Karpas-422 (cell line): ENCODE results near the gene KRTAP4-12. TPM values are rescaled to one million over a fixed set of nuclear protein-coding genes. Genes with fewer than 3 reads are reported as not detected.
"Not testable (repeated sequence)": the region's sequence is repeated elsewhere in the genome, so short reads cannot be mapped to it uniquely, and the experiment has no call there.

Experiments used
- DNase-seq: peaks from one replicate; pipeline ENCODE4 v3.0.0-alpha.2; 2015
- H2AFZ ChIP-seq: fragments of 200-600 bp; sonication (generic); 2 replicates; pipeline ENCODE4 v1.6.1; 2014; ENCODE audit warnings: antibody characterized with exemption, low read length, mixed read lengths
- H3K27ac ChIP-seq: fragments of 200-600 bp; sonication (generic); 2 replicates; pipeline ENCODE4 v1.5.1; 2014; ENCODE audit warnings: mild to moderate bottlenecking, low read length, moderate library complexity
- H3K27me3 ChIP-seq: fragments of 200-600 bp; sonication (generic); 2 replicates; pipeline ENCODE4 v1.6.1; 2014; ENCODE audit warnings: low read length, mixed read lengths
- H3K36me3 ChIP-seq: fragments of 200-600 bp; sonication (generic); 2 replicates; pipeline ENCODE4 v1.6.1; 2014; ENCODE audit warnings: low read length, mixed read lengths; ENCODE audit not compliant: insufficient read depth
- H3K4me1 ChIP-seq: fragments of 200-600 bp; sonication (generic); 2 replicates; pipeline ENCODE4 v1.6.1; 2014; ENCODE audit warnings: mild to moderate bottlenecking, low read length, mixed read lengths
- H3K4me2 ChIP-seq: fragments of 200-600 bp; sonication (generic); 2 replicates; pipeline ENCODE4 v1.6.1; 2014; ENCODE audit warnings: low read length, low read depth, mild to moderate bottlenecking; ENCODE audit not compliant: poor library complexity, severe bottlenecking
- H3K4me3 ChIP-seq: fragments of 200-600 bp; sonication (generic); 2 replicates; pipeline ENCODE4 v1.5.1; 2014; ENCODE audit warnings: mild to moderate bottlenecking, antibody characterized with exemption, low read length, mixed read lengths
- H3K79me2 ChIP-seq: fragments of 200-600 bp; sonication (generic); 2 replicates; pipeline ENCODE4 v1.6.1; 2014; ENCODE audit warnings: mild to moderate bottlenecking, low read length, mixed read lengths
- H3K9ac ChIP-seq: fragments of 200-600 bp; sonication (generic); 2 replicates; pipeline ENCODE4 v1.6.0; 2014; ENCODE audit warnings: low read length
- H3K9me2 ChIP-seq: fragments of 200-600 bp; sonication (generic), shearing (Covaris generic); replicated peaks from 2 replicates; pipeline ENCODE4 v1.6.0; 2014; ENCODE audit warnings: mild to moderate bottlenecking, low read length, moderate library complexity; ENCODE audit not compliant: insufficient read depth
- H3K9me3 ChIP-seq: fragments of 300-700, 200-600 bp; sonication (generic); 2 replicates; pipeline ENCODE4 v1.6.1; 2014; ENCODE audit warnings: low read length, mixed read lengths
- H4K20me1 ChIP-seq: fragments of 200-600 bp; sonication (generic); 2 replicates; pipeline ENCODE4 v1.6.1; 2014; ENCODE audit warnings: mild to moderate bottlenecking, antibody characterized with exemption, low read length, low read depth; ENCODE audit not compliant: insufficient read depth
- total RNA-seq: library from RNA; depleted of rRNA; stranded (reverse); fragments of >200 nt; shearing (Covaris generic); gene quantifications from 2 replicates; pipeline ENCODE4 v1.2.3, GENCODE V29; 2014; ENCODE audit warnings: low replicate concordance; rRNA removed

Gene KRTAP4-12
- total RNA-seq, 1 experiment from 2014 or later = not detected

GRCh38 chr17:41088760-41089352, 35.1 kb downstream of the KRTAP4-12 start:
- H3K4me2 ChIP-seq, H4K20me1 ChIP-seq, DNase-seq, H3K27ac ChIP-seq, H3K27me3 ChIP-seq, H3K4me3 ChIP-seq, H3K4me1 ChIP-seq, H3K9me3 ChIP-seq, H3K9ac ChIP-seq, H3K9me2 ChIP-seq, H3K36me3 ChIP-seq, H2AFZ ChIP-seq, H3K79me2 ChIP-seq: not testable (repeated sequence)

DNA sequence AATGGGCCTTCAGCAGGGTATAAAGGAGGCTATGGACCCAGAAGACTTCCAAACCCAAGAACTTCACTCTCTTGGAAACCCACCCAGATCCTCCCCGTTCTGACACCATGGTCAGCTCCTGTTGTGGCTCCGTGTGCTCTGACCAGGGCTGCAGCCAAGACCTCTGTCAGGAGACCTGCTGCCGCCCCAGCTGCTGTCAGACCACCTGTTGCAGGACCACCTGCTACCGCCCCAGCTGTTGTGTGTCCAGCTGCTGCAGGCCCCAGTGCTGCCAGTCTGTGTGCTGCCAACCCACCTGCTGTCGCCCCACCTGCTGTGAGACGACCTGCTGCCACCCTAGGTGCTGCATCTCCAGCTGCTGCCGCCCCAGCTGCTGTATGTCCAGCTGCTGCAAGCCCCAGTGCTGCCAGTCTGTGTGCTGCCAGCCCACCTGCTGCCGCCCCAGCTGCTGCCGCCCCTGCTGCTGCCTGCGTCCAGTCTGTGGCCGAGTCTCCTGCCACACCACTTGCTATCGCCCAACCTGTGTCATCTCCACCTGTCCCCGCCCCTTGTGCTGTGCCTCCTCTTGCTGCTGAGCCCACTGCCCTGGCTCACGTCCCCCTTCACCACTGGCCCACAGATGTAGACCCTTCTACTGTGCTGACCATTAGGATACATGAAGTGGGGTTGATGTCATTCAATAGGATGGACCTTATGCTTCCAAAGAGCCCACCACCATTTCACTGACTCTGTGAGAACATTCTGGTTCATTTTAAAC, 39.7 kb downstream of the KRTAP4-12 start, which contains the start of gene KRTAP4-7:
TSS of gene KRTAP4-7 (plus strand) at position 51 of the 757 bp plus-strand sequence. CDS start at position 108, 57 bp downstream.
- H3K36me3 ChIP-seq, H3K4me2 ChIP-seq, H3K27me3 ChIP-seq, H3K9me2 ChIP-seq, H3K9ac ChIP-seq, H3K27ac ChIP-seq, H3K79me2 ChIP-seq, H4K20me1 ChIP-seq, DNase-seq, H3K4me3 ChIP-seq, H3K4me1 ChIP-seq, H3K9me3 ChIP-seq, H2AFZ ChIP-seq: not testable (repeated sequence)

DNA sequence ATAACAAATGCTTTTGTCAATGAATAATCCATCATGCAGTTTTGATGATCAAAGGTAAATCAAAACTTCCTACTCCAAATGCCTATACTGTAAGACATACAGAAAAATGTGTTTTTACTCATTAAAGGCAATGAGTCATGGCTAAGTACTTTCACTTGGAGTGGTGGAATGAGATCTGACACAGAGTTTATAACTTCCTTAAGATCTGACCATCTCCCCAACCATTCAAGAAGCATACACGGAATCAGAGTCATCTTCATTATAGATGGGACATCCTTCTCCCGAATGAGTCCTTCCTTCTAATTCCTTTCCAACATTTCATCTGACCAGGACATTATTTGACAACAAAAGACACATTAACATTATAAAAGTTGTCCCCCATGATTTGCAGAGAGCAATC, 40.6 kb downstream of the KRTAP4-12 start:
- not testable (repeated sequence) for H3K9me3 ChIP-seq, H4K20me1 ChIP-seq, H3K4me2 ChIP-seq, H2AFZ ChIP-seq, H3K27me3 ChIP-seq, H3K36me3 ChIP-seq, H3K4me3 ChIP-seq, H3K79me2 ChIP-seq, H3K4me1 ChIP-seq, H3K9ac ChIP-seq, DNase-seq, H3K27ac ChIP-seq, H3K9me2 ChIP-seq

- H3K9ac ChIP-seq = no peak overlapping the region
- no peaks in the 10 kb centered on the region for H3K27me3 ChIP-seq
- no peak overlapping the region for H3K27ac ChIP-seq
- no peak overlapping the region for H3K4me2 ChIP-seq
- no peaks in the 10 kb centered on the region for H3K4me1 ChIP-seq
- no peaks in the 10 kb centered on the region for H3K9me3 ChIP-seq
- H3K4me3 ChIP-seq = no peak overlapping the region
- H3K79me2 ChIP-seq = no peaks in the 10 kb centered on the region
- no peaks in the 10 kb centered on the region for H3K36me3 ChIP-seq
- no peaks in the 10 kb centered on the region for H4K20me1 ChIP-seq
- H2AFZ ChIP-seq = no peak overlapping the region
- DNase-seq = no peak
- H3K9me2 ChIP-seq = no peaks in the 10 kb centered on the region
Measured at GRCh38 chr17:41082626-41083025, 41.4 kb downstream of the KRTAP4-12 start.

DNA sequence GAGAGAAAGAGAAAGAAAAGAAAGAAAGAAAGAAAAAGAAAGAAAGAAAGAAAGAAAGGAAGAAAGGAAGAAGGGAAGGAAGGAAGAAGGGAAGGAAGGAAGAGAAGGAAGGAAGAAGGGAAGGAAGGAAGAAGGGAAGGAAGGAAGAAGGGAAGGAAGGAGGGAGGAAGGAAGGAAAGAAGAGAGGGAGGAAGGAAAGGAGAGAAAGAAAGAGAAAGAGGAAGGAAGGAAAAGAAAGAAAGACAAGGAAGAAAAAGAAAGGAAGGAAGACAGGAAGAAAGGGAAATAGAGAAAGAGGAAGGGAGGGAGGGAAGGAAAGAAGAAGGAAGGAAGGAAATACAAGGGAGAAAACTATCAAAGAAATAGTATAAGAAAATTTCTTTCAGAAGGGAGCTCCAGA, 47.2 kb downstream of the KRTAP4-12 start:
- no peak for DNase-seq
- H3K4me2 ChIP-seq = no peak overlapping the region
- H4K20me1 ChIP-seq = no peaks in the 10 kb centered on the region
- H3K9ac ChIP-seq = no peak overlapping the region
- no peaks in the 10 kb centered on the region for H3K9me3 ChIP-seq
- H3K4me1 ChIP-seq = no peaks in the 10 kb centered on the region
- no peak overlapping the region for H3K27ac ChIP-seq
- no peaks in the 10 kb centered on the region for H3K36me3 ChIP-seq
- H3K4me3 ChIP-seq = no peak overlapping the region
- H3K27me3 ChIP-seq = no peaks in the 10 kb centered on the region
- H3K9me2 ChIP-seq = no peaks in the 10 kb centered on the region
- H2AFZ ChIP-seq = no peak overlapping the region
- no peaks in the 10 kb centered on the region for H3K79me2 ChIP-seq

- Histone ChIP-seq H3K9me2 (no peaks in the 10 kb centered on the region), H3K9me3 (no peaks in the 10 kb centered on the region), H4K20me1 (no peaks in the 10 kb centered on the region), H3K36me3 (no peaks in the 10 kb centered on the region), H3K79me2 (no peaks in the 10 kb centered on the region), H3K4me3 (no peak overlapping the region), H3K4me2 (no peak overlapping the region), H3K27me3 (no peaks in the 10 kb centered on the region), H3K4me1 (no peaks in the 10 kb centered on the region), H2AFZ (no peak overlapping the region), H3K27ac (no peak overlapping the region), H3K9ac (no peak overlapping the region)
- no peak for DNase-seq
Measured at GRCh38 chr17:41073676-41074075, 50.3 kb downstream of the KRTAP4-12 start.

Other genes with a start within 250 kb of the KRTAP4-12 start
- gene KRT20, start 238.9 kb downstream of the KRTAP4-12 start, total RNA-seq = not detected in 2 replicates
- not detected in 2 replicates for gene KRT23, start 186.5 kb downstream of the KRTAP4-12 start, total RNA-seq
- gene KRT39, start 157.2 kb downstream of the KRTAP4-12 start, total RNA-seq = not detected in 2 replicates
- gene KRT40, start 139.9 kb downstream of the KRTAP4-12 start, total RNA-seq = not detected in 2 replicates
- not detected in 2 replicates for gene KRTAP3-3, start 130.0 kb downstream of the KRTAP4-12 start, total RNA-seq
- gene KRTAP3-2, start 124.3 kb downstream of the KRTAP4-12 start, total RNA-seq = not detected in 2 replicates
- gene KRTAP3-1, start 115.1 kb downstream of the KRTAP4-12 start, total RNA-seq = not detected in 2 replicates
- not detected in 2 replicates for gene KRTAP1-5, start 97.0 kb downstream of the KRTAP4-12 start, total RNA-seq
- not detected in 2 replicates for gene KRTAP1-4, start 94.0 kb downstream of the KRTAP4-12 start, total RNA-seq
- gene KRTAP1-3, start 89.3 kb downstream of the KRTAP4-12 start, total RNA-seq = not detected in 2 replicates
- not detected in 2 replicates for gene KRTAP1-1, start 82.7 kb downstream of the KRTAP4-12 start, total RNA-seq
- not detected in 2 replicates for gene KRTAP2-1, start 76.9 kb downstream of the KRTAP4-12 start, total RNA-seq
- not detected in 2 replicates for gene KRTAP2-2, start 69.0 kb downstream of the KRTAP4-12 start, total RNA-seq
- gene KRTAP2-3, start 64.1 kb downstream of the KRTAP4-12 start, total RNA-seq = not detected in 2 replicates
- not detected in 2 replicates for gene KRTAP2-4, start 58.3 kb downstream of the KRTAP4-12 start, total RNA-seq
- not detected in 2 replicates for gene KRTAP4-7, start 40.0 kb downstream of the KRTAP4-12 start, total RNA-seq
- not detected in 2 replicates for gene KRTAP4-8, start 26.0 kb downstream of the KRTAP4-12 start, total RNA-seq
- not detected in 2 replicates for gene KRTAP4-16, start 22.0 kb downstream of the KRTAP4-12 start, total RNA-seq
- gene KRTAP4-9, start 18.8 kb downstream of the KRTAP4-12 start, total RNA-seq = not detected in 2 replicates
- gene KRTAP4-11, start 5.8 kb downstream of the KRTAP4-12 start, total RNA-seq = not detected in 2 replicates
- not detected in 2 replicates for gene KRTAP4-6, start 16.4 kb upstream of the KRTAP4-12 start, total RNA-seq
- not detected in 2 replicates for gene KRTAP4-5, start 25.6 kb upstream of the KRTAP4-12 start, total RNA-seq
- gene KRTAP4-4, start 36.6 kb upstream of the KRTAP4-12 start, total RNA-seq = not detected in 2 replicates
- gene KRTAP4-3, start 44.0 kb upstream of the KRTAP4-12 start, total RNA-seq = not detected in 2 replicates
- not detected in 2 replicates for gene KRTAP4-2, start 54.0 kb upstream of the KRTAP4-12 start, total RNA-seq
- not detected in 2 replicates for gene KRTAP4-1, start 60.7 kb upstream of the KRTAP4-12 start, total RNA-seq
- not detected in 2 replicates for gene KRTAP9-1, start 65.7 kb upstream of the KRTAP4-12 start, total RNA-seq
- not detected in 2 replicates for gene KRTAP9-2, start 102.5 kb upstream of the KRTAP4-12 start, total RNA-seq
- not detected in 2 replicates for gene KRTAP9-3, start 108.3 kb upstream of the KRTAP4-12 start, total RNA-seq
- not detected in 2 replicates for gene KRTAP9-8, start 113.8 kb upstream of the KRTAP4-12 start, total RNA-seq
- gene KRTAP9-4, start 125.5 kb upstream of the KRTAP4-12 start, total RNA-seq = not detected in 2 replicates
- not detected in 2 replicates for gene KRTAP9-9, start 131.2 kb upstream of the KRTAP4-12 start, total RNA-seq
- not detected in 2 replicates for gene KRTAP9-6, start 141.2 kb upstream of the KRTAP4-12 start, total RNA-seq
- not detected in 2 replicates for gene KRTAP9-7, start 151.5 kb upstream of the KRTAP4-12 start, total RNA-seq
- gene KRTAP29-1, start 178.7 kb upstream of the KRTAP4-12 start, total RNA-seq = not detected in 2 replicates
- not detected in 2 replicates for gene KRTAP16-1, start 185.1 kb upstream of the KRTAP4-12 start, total RNA-seq
- gene KRTAP17-1, start 191.5 kb upstream of the KRTAP4-12 start, total RNA-seq = 1.6 TPM in 1 of 2 replicates, not detected in the other
- not detected in 2 replicates for gene KRT33A, start 226.6 kb upstream of the KRTAP4-12 start, total RNA-seq
- gene KRT33B, start 245.6 kb upstream of the KRTAP4-12 start, total RNA-seq = not detected in 2 replicates